ENCODE results near the gene E2F3. TPM values are rescaled to one million over a fixed set of nuclear protein-coding genes. Genes with fewer than 3 reads are reported as not detected.
A peak's percentile ranks its signal among the peaks of the same experiment; 100 is the strongest.
"Not testable (repeated sequence)": the region's sequence is repeated elsewhere in the genome, so short reads cannot be mapped to it uniquely, and the experiment has no call there.

Gene E2F3
- total RNA-seq, 1 donor from 2014 or later = 8.6 TPM

GRCh38 chr6:20490591-20490990 lies 88.9 kb downstream of the E2F3 start:
- intact Hi-C loops (cut with DNase I) = no loop called here
- no peak for DNase-seq (ENCODE audit: low spot score)

GRCh38 chr6:20492099-20492498 lies 90.4 kb downstream of the E2F3 start:
- no peak for DNase-seq (ENCODE audit: low spot score)
- intact Hi-C loops (cut with DNase I) = no loop called here

- intact Hi-C loops (cut with DNase I) = no loop called here
- DNase-seq (ENCODE audit: low spot score) = no peak
Measured at GRCh38 chr6:20497216-20498040, 95.7 kb downstream of the E2F3 start.

GRCh38 chr6:20498041-20498385 lies 96.3 kb downstream of the E2F3 start:
- intact Hi-C loops (cut with DNase I) = no loop called here

GRCh38 chr6:20509212-20509611 lies 107.5 kb downstream of the E2F3 start:
- no peak for DNase-seq (ENCODE audit: low spot score)
- intact Hi-C loops (cut with DNase I) = no loop called here

More at GRCh38 chr6:20498041-20498385, 96.3 kb downstream of the E2F3 start:
- DNase-seq (ENCODE audit: low spot score) = no peak

- DNase-seq (ENCODE audit: low spot score) = no peak
- intact Hi-C loops (cut with DNase I) = no loop called here
Measured at GRCh38 chr6:20511852-20512251, 110.2 kb downstream of the E2F3 start.

- intact Hi-C loops (cut with DNase I) = loop anchor here (5.0 kb wide), 1 partner anchor 433 kb away; no protein-coding TSS in a partner anchor
- DNase-seq (ENCODE audit: low spot score) = not testable (repeated sequence)
Measured at GRCh38 chr6:20525208-20525607, 123.5 kb downstream of the E2F3 start.

- DNase-seq (ENCODE audit: low spot score) = not testable (repeated sequence)
- intact Hi-C loops (cut with DNase I) = loop anchor here (2.0 to 5.0 kb wide), 2 partner anchors 238 to 437 kb away; no protein-coding TSS in a partner anchor
Measured at GRCh38 chr6:20529086-20529448, 127.4 kb downstream of the E2F3 start.

GRCh38 chr6:20532881-20533280 lies 131.2 kb downstream of the E2F3 start:
- DNase-seq (ENCODE audit: low spot score) = no peak
- intact Hi-C loops (cut with DNase I) = loop anchor here (5.0 kb wide), 1 partner anchor 321 kb away; the partner anchor contains the start of gene MBOAT1

- DNase-seq (ENCODE audit: low spot score) = no peak
- intact Hi-C loops (cut with DNase I) = loop anchor here (5.0 kb wide), 1 partner anchor 322 kb away; the partner anchor contains the start of gene MBOAT1
Measured at GRCh38 chr6:20533746-20534294, 132.1 kb downstream of the E2F3 start.

GRCh38 chr6:20534295-20535262 lies 132.9 kb downstream of the E2F3 start, which contains the start of gene CDKAL1:
TSS of gene CDKAL1 (plus strand) at chr6:20534457. CDS start at chr6:20546351, 11,894 bp downstream.
- DNase-seq (ENCODE audit: low spot score) = peak; percentile 96
- intact Hi-C loops (cut with DNase I) = loop anchor here (5.0 kb wide), 1 partner anchor 322 kb away; the partner anchor contains the start of gene MBOAT1

- intact Hi-C loops (cut with DNase I) = no loop called here
- DNase-seq (ENCODE audit: low spot score) = no peak
Measured at GRCh38 chr6:20538131-20538662, 136.5 kb downstream of the E2F3 start.

GRCh38 chr6:20538907-20539306 lies 137.2 kb downstream of the E2F3 start:
- intact Hi-C loops (cut with DNase I) = no loop called here
- no peak for DNase-seq (ENCODE audit: low spot score)

GRCh38 chr6:20539387-20539786 lies 137.7 kb downstream of the E2F3 start:
- DNase-seq (ENCODE audit: low spot score) = no peak
- intact Hi-C loops (cut with DNase I) = no loop called here

GRCh38 chr6:20540683-20541082 lies 139.0 kb downstream of the E2F3 start:
- no peak for DNase-seq (ENCODE audit: low spot score)
- intact Hi-C loops (cut with DNase I) = no loop called here

- intact Hi-C loops (cut with DNase I) = no loop called here
- no peak for DNase-seq (ENCODE audit: low spot score)
Measured at GRCh38 chr6:20541382-20541781, 139.7 kb downstream of the E2F3 start.

- DNase-seq (ENCODE audit: low spot score) = no peak
Measured at GRCh38 chr6:20542927-20543602, 141.4 kb downstream of the E2F3 start.

More at GRCh38 chr6:20542927-20543602, 141.4 kb downstream of the E2F3 start:
- intact Hi-C loops (cut with DNase I) = no loop called here

All from cardiac septum (tissue), 1 donor.